Measurements from ENCODE around the gene ZFAND3.
A peak's percentile ranks its signal among the peaks of the same experiment; 100 is the strongest.

ZFAND3 gene

DNA sequence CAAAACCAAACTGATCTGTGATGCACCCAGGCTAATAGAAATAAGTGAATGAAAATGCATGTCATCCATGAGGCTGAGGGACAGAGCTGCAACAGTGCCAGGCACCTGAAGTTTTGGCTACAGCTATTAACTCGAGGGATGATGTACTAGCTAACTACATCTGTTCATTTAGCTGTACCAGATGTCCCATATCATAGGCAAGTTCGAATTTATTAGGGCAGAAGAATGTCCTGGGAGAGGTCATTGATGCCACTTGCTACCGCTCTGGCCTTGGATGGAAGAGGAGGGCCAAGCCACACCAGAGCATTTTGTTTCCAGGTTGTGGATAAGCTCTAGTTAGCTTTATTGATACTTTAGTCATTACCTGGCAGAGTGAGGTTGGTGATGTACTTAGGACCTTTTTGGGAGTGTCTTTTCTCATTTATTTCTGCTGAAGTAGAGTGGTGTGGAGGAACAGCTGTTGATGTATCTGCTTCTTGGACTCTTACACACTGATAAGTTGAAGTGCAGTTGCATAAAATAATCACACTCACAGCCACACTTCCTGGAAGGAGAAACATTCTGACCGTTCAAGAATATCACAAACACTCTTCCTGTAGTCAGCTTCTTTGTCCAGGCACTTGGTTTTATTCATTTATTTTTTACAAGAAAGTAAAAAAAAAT is 8.2 kb downstream of the ZFAND3 start:
- no peak for DNase-seq

DNA sequence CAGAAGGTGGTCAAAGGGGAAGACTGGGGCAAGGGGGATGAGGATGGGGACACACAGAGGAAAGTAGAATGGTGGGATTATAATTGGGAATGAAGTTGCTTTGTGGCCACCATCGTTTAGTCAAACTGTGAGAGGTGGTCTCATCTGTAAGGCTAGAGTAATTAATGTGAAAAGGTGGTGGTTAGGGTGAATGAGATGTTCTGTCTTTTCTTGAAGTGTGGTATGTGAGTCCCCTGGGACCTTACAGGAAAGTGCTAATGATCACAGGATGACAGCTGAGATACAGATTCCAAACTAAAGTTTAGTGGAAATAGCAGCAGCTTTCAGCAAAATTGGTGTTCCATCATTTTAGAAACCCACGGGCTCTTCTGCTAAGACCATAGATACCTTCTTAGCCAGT is 10.7 kb downstream of the ZFAND3 start:
- DNase-seq, result no peak

DNA sequence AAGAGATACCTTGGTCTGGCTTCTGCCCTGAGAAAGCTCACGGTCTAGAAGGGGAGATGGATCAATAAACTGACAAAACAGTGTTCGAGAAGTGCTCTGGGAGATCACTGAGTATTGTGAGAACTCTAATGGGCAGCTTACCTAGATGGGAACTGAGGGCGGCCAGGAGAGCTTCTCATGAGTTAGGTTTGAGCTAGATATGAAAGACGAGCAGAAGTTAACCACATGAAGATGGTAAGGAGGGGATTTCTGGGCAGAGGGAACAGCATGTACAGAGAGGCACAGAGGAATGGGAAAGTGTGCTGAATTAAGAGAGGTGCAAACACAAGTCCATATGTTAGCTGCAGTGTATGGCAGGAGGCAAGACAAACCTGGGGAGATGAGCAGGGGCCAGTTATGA is 11.9 kb downstream of the ZFAND3 start:
- no peak for DNase-seq

DNA sequence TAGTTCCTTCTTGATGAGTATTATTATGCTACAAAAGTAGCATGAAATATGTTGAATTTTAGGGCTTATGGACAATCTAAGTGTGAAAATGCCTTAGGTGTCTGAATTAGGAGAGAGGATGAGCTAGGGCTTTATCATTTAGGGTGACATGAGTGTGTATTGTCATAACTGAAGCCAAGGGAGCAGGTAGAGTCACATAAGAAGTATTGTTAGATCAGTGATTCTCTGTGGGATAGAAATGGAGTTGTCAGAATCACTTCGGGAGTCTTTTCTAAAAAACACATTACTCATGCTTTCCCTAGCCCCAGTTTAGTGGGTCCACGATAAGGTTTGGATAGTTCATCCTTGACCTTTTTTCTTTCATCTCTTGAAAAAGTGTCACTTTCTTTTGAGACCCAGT is 16.4 kb downstream of the ZFAND3 start:
- DNase-seq, result no peak

DNA sequence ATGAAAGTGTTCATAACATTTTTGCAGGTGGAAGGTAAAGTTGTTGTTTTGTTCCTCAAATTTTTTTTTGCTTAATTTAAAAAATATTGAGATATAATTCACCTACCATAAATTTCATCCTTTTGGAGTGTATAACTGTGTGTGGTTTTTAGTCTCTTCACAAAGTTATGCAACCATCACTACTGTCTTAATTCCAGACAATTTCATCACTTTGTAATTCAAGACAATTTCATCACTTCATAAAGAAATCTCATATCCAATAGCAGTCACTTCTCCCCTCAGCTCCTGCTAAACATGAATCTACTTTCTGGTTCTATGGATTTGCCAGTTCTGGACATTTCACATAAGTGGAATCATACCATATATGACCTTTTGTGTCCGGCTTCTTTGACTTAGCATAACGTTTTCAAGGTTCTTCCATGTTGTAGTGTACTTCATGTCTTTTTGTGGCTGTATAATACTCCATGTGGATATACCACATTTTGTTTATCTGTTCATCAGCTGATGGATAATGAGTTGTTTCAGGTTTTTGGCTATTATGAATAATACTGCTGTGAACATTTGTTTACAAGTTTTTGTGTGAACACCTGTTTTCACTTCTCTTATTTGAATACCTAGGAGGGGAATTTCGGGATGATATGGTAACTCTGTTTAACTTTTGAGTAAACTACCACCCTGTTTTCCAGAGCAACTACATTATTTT is 18.8 kb downstream of the ZFAND3 start:
- DNase-seq, result no peak

DNA sequence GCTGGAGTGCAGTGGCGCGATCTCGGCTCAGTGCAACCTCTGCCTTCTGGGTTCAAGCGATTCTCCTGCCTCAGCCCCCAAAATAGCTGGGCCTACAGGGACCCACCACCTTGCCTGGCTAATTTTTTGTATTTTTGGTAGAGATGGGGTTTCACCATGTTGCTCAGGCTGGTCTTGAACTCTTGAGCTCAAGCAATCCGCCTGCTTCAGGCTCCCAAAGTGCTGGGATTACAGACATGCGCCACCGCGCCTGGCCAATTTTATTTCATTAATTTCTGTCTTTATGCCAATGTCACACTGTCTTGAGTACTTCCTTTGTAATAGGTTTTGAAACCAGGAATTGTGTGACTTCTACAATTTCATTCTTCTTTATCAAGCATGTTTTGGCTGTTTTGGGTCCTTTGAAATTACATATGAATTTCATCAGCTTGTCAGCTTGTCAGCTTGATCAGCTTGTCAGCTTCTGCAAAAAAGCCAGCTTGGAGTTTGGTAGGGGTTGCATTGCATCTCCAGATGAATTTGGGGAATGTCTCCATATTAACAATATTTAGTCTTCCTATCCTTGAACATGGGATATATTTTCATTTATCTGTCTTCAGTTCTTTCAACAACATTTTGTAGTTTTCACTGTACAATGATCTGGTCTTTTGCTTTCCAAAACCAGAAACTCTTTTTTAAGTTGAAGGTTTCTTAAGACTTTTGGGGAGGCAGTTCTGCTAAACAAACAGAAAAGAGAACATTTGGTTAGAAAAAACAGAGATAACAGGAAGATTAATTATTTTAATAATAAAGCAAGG is 20.8 kb downstream of the ZFAND3 start:
- no peak for DNase-seq

DNA sequence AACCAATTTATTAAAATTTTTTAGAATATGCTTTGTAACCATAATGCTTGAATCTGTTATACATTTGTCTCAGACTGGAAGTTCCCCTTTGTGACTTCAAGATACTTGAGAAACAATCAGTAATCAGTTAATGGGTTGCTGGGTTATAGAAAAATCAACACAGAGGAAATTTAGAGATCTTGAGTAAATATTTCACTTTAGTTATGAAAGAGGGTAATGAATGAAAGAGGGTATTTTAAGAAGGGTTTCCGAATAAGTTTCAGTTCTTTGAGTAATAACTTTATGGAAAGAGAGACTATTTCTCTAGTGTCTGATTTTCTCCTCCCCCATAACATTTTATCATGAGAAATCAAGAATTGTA is 21.4 kb downstream of the ZFAND3 start:
- no peak for DNase-seq

DNA sequence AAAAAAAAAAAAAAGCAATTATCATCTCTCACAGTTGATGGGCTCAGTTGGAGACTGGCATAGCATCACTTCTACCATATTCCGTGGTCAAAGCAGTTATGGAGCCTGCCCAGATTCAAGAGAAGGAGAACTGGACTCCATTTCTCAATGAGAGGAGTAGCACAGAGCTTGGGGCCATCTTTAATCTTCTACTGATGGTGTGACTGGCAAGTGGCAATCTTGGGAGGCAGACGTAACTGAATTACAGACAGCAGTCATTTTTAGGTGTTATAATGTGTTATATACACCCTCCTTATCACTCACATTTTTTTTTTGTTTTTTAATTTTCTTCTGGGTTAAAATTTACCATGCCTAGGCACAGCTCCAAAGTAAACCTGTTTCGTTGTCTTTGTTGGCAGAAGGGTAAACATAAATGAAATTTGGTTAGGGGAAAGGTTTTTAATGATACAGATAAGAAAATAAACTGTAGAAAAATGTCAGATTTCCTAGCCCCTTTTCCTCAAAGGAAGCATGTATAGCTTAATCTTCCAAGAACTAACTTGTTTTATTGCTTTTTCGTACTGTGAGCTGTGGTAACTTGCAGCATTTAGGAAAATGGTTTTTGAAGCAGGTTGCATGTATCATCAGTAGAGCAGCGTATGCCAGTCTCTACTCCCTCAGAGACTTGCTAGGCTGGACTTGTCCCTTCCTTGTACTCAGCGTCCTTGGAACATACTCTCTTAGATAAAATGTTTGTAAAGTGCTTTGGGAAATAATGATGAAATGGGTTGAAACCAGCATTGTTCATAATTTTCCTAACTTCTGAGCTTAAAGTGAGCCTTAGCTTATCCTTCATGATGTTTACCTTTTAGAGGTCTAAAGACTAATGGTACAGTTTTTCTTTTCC is 25.7 kb downstream of the ZFAND3 start:
- no peak for DNase-seq

DNA sequence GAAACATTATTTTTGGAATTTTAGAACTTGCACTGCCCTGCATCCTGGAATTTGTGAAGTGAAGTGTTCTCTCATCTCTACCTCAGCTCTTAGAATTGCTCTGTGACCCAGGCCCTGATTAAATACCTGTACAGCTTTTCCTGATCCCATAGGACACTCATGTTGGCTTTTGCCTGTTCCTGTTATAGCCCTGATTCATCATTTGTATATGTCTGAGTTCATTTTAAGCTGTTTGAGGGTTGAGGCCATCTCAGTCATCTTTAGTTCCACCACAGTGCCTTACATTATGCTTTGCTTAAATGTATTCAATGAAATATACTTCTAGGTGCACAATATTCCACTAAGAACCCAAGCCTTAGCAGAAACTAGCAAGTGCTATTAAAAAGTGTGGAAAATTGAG is 26.4 kb downstream of the ZFAND3 start:
- DNase-seq, result no peak

DNA sequence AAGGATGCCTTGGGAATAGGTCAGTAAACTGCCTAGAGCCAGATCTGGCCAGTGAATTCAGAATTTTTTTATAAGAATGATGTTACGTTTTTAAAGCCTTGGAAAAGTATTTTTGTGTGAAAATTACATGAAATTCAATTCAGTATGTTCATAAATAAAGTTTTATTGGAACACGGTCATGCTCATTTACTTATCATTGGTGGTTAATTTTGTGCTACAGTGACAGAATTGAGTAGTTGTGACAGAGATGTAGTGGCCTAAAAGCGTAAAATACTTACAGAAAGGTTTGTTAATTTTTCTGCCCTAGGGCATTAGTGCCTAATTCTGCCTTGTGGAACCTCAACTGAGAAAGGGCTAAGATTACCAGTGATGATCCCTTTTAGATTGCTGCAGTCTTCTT is 28.2 kb downstream of the ZFAND3 start:
- no peak for DNase-seq

DNA sequence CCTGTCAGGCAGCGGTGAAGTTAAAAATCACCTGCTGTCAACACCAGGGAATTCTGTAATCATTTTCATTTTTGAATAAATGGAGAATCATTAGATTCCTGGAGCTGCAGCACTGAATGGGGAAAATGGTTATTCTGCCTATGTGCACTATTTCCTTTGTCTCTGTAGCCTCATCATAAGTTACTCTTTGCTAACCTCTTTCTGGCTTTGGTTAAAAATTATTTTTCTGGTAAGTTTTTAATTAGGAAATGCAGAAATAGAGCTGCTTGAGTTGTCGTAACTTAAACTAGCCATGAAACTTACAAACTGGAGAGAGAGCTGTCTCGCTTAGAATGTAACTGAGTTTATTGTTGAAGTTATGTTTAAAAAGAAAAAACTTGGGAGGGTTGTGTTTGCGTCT is 28.8 kb downstream of the ZFAND3 start:
- DNase-seq, result no peak

DNA sequence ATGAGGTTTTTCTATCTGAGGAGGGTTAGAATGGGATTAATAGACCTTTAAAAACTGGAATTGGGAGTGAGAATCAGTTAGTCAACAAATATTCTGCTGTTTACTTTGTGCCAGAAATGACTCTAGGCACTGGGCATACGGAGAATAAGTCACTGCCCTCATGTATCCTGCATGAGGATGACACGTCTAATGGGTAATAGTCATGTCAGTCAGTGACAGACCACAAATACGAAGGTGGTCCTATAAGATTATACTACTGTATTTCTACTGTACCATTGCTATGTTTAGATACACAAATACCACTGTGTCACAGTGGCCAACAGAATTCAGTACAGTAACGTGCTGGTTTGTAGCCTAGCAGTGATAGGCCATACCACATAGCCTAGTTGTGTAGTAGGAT is 30.7 kb downstream of the ZFAND3 start:
- DNase-seq, result no peak

DNA sequence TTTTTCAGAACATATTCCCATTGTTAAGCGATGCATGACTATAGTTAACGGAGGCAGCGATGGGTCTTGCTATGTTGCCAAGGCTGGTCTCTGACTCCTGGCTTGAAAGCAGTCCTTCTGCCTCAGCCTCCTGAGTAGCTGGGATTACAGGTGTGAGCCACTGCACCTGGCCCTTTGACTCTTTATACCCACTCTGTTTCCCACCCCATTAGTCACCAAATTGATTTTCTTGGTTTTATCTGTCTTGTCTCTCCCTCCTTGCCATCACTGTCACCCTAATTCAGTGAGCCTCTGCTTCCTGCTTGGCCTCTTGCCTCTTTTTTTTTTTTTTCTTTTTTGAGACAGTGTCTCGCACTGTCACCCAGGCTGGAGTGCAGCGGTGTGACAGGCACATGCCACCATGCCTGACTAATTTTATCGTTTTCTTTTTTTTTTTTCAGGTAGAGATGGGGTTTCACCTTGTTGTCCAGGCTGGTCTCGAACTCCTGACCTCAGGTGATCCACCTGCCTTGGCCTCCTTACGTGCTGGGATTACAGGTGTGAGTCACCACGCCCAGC is 31.3 kb downstream of the ZFAND3 start:
- no peak for DNase-seq

DNA sequence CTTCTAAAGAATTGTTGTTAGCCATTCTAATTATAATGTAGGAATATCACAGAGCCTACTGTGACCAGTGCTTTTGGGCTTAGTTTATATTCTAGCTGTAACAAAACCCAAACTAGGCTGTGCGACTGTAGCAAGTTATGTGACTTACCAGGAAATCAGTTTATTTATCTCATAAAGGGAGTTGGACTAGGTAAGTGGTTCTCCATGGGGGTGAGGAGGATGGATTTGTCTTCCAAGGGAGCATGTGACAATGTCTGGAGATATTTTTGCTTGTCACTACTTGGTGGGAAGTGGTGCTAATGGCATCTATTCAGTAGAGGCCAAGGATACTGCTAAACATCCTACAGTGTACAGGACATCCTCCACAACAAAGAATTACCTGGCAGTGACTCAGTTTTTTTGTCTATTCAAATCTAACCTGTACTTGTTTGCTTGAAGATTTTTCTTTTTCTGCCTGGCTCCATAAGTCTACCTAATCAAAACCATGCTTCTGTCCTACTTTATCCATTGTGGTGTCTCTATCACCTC is 32.5 kb downstream of the ZFAND3 start:
- DNase-seq, result no peak

DNA sequence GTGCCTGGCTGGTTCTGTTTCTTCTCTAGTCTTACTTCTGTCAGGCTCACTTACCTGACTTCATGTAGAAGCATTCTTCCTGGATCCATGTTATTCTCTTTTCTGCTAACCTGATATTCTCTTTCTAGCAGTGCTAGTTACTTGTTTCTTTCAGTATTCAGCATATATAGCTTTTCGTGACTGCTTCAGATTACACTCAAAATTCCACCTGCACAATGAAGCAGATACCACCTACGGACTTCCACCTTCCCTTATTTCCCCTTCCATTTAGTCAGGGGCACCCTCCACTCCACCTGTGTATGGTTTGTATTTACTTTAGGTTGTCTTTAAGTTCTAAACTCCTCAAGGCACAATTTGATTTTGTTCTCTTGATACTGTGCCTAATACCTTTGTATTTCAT is 36.8 kb downstream of the ZFAND3 start:
- DNase-seq, result no peak

DNA sequence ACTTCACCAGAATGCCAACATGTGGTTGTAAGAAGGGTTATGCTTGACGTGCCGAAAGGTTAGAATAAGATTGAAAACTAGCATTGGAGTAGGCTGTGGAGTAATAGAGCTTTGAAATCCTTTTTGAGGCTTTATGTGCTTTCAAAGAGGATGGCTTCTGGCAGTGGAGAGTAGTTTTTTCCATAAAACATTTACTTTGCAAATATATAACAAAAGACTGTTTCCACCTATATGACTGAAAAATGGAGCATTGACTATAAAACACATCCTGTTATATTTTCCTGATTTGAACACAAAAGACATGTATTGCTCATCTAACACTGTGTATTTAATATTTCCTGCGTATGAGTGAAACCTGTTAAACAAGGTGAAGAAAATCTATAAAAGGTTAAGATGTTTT is 38.8 kb downstream of the ZFAND3 start:
- DNase-seq, result no peak

DNA sequence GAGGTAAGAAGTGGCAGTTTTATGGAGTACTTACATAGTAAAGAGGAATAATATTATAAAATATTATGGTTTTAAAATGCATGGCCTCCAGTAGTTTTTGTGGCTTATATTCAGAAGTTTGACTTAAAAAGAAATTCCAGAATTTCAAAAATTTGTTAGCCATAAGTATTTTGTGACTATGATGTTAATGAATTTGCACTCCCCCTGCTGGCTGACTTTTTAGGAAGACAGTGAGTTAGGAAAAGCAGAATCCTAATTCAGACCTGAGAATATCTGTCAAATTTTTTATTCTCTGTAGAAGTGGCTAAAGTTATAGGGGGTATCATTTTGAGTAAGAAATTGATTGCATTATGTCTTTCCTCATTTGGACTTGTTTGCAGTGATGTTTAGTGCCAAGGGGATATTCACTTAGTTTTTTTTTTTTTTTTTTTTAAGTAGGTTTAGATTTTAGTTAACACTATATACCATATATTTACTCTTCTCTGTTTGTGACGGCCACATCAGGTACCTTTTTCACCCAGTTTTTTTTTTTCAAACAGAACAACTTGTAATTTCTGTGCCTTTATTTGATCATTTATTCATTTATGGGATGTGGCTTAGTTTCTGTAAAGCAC is 40.8 kb downstream of the ZFAND3 start:
- DNase-seq, result peak; percentile 34

DNA sequence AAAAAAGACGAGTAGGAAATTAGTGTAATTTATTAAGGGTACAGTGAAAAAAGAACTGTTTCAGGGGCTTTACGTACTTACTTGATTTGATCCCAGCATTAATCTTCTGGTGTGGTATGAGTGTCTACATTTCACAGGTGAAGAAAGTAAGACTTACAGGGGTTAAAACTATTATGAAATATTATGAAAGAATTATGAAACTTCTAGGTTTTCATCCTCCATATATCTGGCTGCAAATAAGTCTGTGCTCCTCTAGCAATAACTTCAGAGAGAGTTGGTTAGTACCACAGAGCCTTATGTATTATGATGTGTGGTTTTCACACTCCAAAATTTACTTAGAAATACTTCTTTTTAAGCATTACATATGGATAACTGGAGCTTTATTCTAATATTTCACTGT is 41.9 kb downstream of the ZFAND3 start:
- no peak for DNase-seq

DNA sequence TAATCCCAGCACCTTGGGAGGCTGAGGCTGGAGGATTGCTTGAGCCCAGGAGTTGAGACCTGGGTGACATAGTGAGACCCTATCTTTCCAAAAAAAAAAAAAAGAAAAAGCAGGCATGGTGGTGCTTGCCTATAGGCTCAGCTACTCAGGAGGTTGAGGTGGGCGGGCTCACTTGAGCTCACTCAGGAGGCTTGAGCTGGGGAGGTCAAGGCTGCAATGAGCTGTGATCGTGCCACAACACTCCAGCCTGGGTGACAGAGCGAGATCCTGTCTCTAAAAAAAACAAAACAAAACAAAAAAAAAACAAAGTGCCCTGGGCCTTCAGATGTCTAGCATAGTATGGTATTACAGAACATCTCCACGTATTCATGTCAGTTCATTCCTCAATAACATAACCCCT is 42.9 kb downstream of the ZFAND3 start:
- DNase-seq, result no peak

DNA sequence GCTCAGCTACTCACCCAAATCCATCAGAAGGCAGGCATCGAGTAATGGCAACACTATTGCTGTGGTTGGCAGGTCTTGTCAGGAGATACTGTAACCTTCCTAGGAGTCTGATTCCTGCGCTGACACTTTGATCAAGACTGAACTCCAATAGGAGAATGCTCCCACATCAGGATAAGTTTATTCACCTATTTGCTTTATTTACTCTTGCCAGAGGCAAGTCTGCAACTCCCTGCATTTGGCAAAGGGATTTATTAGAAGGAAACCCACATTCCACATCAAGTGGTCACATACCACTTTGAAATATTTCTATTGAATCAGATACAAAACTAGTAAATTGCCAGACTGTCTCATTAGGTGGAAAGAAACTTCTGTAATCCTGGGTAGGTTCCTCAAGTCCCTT is 43.5 kb downstream of the ZFAND3 start:
- DNase-seq, result no peak

DNA sequence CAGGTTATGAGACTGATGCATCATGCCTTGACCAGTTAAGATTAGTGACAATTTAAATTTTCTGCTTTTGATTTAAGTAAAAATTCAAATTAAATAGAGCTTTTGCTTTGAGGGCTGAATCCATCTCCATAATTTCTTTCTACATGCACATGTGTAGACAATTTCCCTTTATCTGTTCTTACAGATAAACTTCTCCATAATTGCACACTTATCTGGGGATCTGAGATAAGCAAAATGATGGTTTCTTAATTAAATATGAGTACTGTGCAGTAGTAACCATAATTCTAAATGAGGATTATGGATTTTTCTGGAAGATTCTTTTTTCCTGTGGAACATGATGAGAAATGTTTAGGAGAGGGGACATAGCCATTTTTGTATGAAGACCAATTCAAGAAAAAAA is 44.7 kb downstream of the ZFAND3 start:
- no peak for DNase-seq

DNA sequence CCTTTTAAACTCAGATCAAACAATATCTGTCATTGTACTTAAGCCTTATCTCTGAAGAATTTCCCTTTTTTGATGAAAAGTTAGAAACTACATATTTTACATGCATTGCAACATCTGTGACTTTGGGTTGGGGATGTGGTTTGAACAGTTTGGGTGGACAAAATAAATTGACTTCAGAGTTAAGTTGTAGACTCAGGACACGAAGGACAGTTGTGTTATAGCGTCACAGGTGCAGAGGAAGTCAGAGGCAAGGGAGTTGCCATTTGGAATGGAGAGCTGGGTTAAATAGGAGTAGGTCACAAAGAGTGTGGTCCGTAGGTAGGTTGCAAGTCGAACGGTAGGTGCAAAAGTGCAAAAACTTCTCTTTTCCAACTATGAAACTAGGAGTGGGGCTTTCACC is 46.0 kb downstream of the ZFAND3 start:
- DNase-seq, result no peak

All from stimulated activated CD4-positive, alpha-beta T cell treated with anti-CD3 and anti-CD28 coated beads, Interleukin-4, amount 100 ng/mL, for 24 hours (primary cell).